GM19035 (cell line): ENCODE results near the gene JAG1.
"Not testable (repeated sequence)": the region's sequence is repeated elsewhere in the genome, so short reads cannot be mapped to it uniquely, and the experiment has no call there.

Experiments used
- ATAC-seq: cut with Tn5 transposase; IDR thresholded peaks from one replicate; pipeline ENCODE4 v1.9.1; 2021; ENCODE audit not compliant: unreplicated experiment

Gene JAG1

DNA sequence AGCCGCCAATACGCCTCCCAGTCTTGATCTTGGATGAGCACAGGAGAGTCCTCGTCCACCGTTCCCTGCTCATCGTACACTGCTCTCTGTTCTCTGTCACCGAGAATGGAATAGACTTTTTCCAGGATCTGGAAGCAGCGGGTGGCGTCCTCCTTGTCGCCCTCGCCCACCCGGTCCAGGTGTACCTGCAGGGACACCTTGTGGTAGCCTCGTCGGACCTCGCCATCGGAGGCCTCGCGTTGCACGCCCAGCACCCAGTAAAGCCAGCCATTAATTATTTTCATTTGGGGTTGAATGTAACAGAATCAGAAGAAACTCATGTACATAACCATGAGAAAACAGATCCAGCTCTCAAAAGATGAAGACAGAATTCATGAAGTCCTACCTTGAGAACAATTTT lies 59.9 kb downstream of the JAG1 start:
- ATAC-seq = no peak

DNA sequence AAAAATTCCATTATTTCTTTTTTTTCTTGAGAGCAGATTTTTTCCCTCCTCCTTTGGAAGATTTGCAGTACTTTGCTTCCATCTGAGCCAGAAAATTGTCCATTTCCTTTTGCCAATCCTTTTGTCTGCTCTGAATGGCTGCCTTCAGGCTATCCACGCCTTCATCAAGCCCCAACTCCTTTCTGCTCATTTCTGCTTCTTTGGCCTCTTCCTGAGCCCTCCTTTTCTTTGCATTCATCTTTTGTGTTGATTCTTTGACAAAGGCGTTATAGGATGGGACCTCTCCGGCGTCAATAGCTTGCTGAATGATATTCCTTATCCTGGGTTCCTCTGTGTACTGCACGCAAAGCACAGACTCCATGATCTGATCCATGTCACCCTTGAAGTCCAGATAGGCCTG lies 60.4 kb downstream of the JAG1 start:
- ATAC-seq = not testable (repeated sequence)

GRCh38 chr20:10611357-10611756 lies 62.4 kb downstream of the JAG1 start:
- ATAC-seq = peak; percentile 71

DNA sequence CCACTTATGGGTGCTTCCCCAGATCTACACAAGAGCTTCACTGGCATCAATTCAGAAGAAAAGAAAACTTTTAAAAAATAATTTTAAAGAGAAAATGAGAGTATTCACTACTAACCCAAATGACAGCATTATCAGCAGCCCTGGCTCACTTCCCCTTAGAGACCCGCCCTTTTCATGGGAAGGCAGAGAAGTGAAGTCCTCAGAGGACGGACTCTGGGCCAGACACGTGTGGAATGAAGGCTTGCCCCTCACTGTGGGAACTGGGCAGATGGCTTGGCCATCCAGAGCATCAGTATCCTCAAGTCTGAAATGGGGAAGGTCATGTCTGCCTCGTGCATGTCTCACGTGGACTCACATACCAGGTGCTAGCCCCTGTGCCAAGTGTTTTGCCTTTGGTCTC lies 63.5 kb downstream of the JAG1 start:
- ATAC-seq = no peak

GRCh38 chr20:10609770-10610169 lies 64.0 kb downstream of the JAG1 start:
- no peak for ATAC-seq

DNA sequence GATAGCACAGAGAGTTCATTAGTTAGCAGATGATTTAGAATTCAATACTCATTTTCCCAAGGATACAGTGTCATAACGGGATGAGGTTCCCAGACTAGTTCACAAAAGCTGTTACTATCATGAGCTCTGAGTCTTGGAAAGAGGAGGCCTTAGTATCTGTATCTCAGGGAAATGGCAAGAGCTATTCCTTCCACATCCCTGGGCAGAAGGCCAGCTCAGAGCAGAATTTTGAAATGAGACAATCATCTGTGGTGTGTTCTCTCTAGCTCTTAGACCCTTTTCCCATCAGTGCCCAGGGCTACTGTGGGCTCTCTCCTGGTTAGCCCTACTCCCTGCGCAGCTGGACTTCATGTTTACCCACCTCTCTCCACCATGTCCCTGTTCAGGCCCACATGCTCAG lies 64.5 kb downstream of the JAG1 start:
- ATAC-seq = no peak

DNA sequence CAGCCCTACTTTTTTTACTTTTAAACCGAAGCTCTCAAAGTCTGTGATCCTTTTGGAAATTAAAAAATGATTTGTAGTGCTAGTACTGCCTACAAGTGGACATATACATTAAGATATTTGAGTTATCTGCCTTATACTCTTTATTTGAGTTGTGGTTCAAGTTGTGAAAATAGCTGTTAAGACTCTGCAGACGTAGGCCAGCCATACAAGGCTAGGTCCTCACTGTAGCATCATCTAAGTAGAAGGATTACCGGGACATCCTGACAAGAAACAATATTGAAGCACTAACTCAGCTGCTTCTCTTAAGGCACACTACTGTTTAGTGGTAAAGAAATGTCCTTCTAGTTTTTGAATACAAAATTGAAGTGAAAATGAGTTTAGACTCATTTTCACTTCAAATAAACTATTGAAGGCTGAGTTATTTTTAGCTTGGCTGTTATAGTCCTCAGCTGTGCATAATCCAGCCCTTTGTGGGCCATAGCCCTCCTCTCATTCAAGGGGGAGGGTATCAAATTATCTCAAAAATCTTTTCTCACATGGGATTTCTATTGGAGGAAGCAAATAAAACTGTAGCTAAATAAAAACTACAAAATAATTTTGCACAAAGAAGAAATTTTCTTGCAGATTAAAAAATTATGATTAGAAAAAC lies 68.1 kb downstream of the JAG1 start:
- ATAC-seq = no peak

GRCh38 chr20:10604865-10605440 lies 68.8 kb downstream of the JAG1 start:
- no peak for ATAC-seq

- no peak for ATAC-seq
These were observed 69.6 kb downstream of the JAG1 start for GRCh38 chr20:10603971-10604864.

DNA sequence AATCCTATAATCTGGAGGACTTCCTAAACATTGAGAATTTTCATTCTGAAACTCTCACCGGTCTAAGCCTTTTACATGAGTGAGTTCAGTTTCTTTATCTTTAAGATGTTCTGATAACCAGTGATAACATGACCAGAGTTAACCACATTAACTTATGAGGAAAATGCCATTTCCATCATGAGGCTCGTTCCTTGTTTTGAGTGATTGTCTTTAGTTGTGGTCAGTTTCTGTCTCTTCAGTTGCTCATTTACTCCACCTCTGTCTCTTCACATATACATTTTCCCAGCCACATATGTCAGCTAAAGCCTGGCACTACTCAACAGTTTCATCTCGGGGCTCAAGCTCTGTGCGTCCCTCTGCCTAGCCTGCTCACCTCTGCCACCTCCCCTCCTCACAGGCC lies 70.4 kb downstream of the JAG1 start:
- no peak for ATAC-seq

DNA sequence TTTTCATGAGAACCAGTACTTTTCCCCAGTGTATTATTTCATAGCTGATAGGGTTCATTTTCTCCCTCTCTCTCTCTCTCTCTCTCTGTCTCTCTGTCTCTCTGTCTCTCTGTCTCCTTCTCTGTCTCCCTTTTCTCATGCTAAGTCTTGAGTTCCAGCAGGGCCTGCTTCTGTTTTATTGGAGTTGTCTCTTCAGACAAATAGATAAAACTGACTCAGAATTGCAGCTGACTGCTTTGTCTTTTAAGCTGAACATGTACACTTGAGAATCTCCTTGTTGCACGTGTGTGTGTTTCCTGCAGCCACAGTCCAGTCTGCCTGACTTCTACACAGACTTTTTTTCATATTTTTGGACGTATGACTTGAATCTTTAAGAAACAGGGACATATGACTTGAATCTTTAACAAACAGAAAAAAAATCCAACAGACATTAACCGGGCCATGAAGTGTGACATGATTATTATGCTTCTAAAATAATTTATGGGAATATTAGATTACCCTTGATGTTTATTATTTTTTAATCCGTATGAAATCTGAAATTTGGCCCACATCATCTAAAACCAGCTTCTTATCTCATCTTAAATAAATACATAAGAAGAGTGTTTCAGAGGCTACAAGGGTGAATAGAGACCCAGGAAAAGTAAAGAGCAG lies 71.5 kb downstream of the JAG1 start:
- no peak for ATAC-seq

- ATAC-seq = no peak
These were observed 76.2 kb downstream of the JAG1 start for GRCh38 chr20:10597637-10598036.

- no peak for ATAC-seq
These were observed 77.1 kb downstream of the JAG1 start for GRCh38 chr20:10596710-10597121.

GRCh38 chr20:10595985-10596384 lies 77.8 kb downstream of the JAG1 start:
- ATAC-seq = no peak

DNA sequence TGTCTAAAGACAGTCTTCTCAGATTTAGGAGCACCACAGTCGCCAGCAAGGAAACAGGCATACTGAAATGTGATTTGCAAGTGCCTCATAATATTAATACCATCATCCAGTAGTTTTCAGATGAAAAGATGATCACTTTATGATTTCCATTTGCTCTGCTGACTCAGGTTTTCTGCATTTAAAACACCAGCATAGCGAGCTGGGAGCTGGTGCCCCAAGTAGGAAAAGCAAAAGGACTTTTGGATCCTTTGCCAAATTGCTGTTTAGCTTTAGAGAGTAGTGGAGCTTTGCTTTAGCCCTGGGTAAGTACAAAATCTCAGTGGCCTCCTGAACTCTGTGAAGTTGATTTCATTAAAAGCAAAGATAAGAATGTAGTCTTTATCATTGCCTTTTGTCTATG lies 78.5 kb downstream of the JAG1 start:
- ATAC-seq = no peak

DNA sequence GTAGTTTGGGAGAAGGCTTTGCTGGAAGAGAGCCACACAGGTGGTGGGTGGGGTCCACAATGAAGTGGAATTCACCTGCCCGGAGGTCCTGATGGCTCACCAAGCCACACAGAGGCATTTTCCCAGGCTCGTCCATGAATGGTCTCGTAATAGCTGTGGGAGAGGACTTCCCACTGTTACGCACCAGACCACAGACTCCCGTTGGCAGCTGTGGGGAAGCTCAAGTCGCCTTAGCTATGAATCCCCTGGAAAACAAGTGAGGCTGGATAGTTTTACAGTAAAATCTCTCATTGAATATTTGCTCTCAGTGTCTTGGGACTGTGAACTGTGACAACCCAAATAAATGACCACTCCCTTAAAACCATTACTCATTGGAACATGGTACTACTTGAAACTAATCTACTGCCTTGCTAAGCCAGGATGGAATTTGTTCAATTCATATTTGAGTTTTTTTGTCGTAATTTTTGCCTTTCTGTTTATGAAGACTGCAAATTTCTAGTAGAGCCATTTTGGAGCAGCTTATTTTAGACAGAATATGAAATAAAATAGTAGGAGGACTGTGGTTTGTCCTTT lies 79.4 kb downstream of the JAG1 start:
- no peak for ATAC-seq

DNA sequence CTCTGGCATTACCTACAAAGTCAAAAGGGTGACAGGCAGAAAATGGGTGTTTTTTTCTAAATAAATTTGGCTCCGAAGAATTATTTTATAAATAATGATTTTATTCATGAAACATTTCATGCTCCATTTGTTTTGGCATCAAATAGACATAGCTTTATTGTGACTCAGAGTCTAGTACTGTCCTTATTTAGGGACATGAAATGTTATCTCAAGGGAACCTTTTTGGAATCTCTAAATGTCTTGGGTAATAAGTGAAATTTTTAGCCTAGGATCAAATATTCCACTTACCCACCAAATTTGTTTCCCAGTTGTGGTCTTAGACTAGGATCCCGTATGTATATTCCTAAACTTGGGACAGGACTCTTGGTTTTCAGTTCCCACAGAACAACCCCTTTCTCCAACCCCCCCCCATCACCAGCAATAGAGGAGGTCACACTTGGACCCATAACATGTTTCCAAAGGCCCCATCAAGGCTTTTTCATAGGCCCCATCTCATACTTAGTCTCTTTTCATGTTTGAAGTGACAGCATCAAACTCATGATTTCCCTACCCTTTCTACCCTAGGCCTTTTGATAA lies 81.8 kb downstream of the JAG1 start:
- no peak for ATAC-seq

DNA sequence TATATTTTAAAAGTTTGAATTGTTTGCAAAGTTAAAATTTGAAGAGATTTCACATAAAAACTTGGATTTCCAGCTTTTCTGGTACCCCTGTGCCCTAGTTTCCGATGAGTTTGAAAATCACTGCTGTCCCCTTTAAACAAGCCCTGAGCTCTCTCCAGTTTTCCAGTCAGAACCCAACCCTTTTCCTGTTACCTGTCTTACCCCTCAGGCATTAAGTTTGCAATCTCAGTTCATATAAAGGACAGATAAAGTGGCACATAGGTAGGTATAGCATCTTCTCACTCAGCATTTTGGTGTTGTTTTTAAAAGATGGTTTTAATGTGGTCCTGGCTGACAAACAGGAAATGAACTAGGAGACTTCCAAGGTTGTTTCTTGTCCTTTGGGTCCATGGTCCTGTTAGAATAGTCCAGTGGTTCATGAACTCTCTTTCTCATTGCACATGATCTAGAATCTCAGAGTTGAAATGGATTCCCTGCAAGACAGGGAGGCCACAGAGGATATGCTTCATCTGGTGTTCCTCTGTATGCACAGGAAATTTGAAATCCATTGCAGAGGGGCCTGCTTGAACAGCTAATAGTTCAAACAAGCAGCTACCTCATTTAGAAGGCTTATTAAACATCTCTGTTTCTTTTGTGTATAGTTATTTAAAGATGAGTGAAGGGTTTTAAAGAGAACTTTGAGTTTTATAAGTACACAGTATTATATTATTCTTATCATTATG lies 82.7 kb downstream of the JAG1 start:
- no peak for ATAC-seq

GRCh38 chr20:10590446-10590845 lies 83.4 kb downstream of the JAG1 start:
- not testable (repeated sequence) for ATAC-seq
